H1 (cell line): ENCODE data around the gene MEGF9.

Source experiments
- BACH1 ChIP-seq: IDR thresholded peaks from 2 replicates; pipeline ENCODE4 v1.6.1; 2012; ENCODE audit warnings: low read length, improper control_type of control experiment
- EZH2 ChIP-seq: fragments of 200-600 bp; sonication (generic); IDR thresholded peaks from 2 replicates; pipeline ENCODE4 v1.7.1; 2012; ENCODE audit warnings: low read depth, mild to moderate bottlenecking, moderate library complexity, low read length, inconsistent platforms; ENCODE audit not compliant: severe bottlenecking
- TF ChIP-seq, protein P1 (sequence below): IDR thresholded peaks from 2 replicates; pipeline ENCODE4 v1.6.1; 2012; ENCODE audit warnings: low read length, inconsistent platforms
- TF ChIP-seq, protein P2 (sequence below), 3 experiments: IDR thresholded peaks; 1 replicate in 2 of 3; 2 replicates in 1 of 3; pipeline versions ENCODE4 v1.5.1 to v1.6.1; 2011; ENCODE audit warnings: low read length in 3 of 3, mild to moderate bottlenecking in 3 of 3, inconsistent platforms in 2 of 3, low read depth in 1 of 3, moderate library complexity in 1 of 3; ENCODE audit not compliant: insufficient read depth in 1 of 3; ENCODE audit errors: control extremely low read depth in 1 of 3

DNA sequence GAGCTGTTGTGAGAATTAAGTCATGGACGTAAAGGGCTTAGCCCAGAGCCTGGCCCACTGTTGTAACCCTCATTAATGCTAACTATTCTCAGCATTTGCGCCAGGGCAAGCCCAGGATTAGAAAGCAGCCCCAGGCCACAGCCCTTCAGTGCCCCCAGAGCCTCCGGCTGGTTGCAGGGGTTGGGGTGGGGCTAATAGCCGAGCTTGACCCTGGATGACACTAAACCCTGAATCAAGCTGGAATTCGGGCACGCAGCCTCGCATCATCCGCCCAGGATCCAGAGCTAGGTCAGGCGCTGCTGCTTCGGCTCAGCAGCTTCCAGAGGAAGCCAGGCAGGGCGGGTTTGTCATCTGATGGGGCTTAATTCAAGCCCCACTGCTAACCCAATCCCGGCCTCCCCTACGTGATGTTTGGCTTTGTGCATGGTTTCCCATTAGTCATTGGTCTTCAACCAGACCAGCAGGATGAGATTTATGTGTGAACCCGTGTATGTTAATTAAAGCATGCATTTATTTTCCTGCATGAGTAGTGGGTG, 1.2 kb upstream of the MEGF9 start:
- TF ChIP-seq, protein P1, sequence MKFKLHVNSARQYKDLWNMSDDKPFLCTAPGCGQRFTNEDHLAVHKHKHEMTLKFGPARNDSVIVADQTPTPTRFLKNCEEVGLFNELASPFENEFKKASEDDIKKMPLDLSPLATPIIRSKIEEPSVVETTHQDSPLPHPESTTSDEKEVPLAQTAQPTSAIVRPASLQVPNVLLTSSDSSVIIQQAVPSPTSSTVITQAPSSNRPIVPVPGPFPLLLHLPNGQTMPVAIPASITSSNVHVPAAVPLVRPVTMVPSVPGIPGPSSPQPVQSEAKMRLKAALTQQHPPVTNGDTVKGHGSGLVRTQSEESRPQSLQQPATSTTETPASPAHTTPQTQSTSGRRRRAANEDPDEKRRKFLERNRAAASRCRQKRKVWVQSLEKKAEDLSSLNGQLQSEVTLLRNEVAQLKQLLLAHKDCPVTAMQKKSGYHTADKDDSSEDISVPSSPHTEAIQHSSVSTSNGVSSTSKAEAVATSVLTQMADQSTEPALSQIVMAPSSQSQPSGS, result no peak
- no peak for TF ChIP-seq EZH2
- TF ChIP-seq BACH1, result no peak
- TF ChIP-seq, protein P2, sequence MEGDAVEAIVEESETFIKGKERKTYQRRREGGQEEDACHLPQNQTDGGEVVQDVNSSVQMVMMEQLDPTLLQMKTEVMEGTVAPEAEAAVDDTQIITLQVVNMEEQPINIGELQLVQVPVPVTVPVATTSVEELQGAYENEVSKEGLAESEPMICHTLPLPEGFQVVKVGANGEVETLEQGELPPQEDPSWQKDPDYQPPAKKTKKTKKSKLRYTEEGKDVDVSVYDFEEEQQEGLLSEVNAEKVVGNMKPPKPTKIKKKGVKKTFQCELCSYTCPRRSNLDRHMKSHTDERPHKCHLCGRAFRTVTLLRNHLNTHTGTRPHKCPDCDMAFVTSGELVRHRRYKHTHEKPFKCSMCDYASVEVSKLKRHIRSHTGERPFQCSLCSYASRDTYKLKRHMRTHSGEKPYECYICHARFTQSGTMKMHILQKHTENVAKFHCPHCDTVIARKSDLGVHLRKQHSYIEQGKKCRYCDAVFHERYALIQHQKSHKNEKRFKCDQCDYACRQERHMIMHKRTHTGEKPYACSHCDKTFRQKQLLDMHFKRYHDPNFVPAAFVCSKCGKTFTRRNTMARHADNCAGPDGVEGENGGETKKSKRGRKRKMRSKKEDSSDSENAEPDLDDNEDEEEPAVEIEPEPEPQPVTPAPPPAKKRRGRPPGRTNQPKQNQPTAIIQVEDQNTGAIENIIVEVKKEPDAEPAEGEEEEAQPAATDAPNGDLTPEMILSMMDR (IDR thresholded peaks at IDR 0.05; ENCODE audit: control extremely low read depth in 1 of 3, insufficient read depth in 1 of 3, low read depth in 1 of 3, low read length in 3 of 3), result no peak
